Measurements from ENCODE around the gene FAM222B. TPM values are rescaled to one million over a fixed set of nuclear protein-coding genes. Genes with fewer than 3 reads are reported as not detected.

The FAM222B gene
- total and polyA plus RNA-seq, 12 donors = 4.9 to 18.3 (median 13.4) TPM

DNA sequence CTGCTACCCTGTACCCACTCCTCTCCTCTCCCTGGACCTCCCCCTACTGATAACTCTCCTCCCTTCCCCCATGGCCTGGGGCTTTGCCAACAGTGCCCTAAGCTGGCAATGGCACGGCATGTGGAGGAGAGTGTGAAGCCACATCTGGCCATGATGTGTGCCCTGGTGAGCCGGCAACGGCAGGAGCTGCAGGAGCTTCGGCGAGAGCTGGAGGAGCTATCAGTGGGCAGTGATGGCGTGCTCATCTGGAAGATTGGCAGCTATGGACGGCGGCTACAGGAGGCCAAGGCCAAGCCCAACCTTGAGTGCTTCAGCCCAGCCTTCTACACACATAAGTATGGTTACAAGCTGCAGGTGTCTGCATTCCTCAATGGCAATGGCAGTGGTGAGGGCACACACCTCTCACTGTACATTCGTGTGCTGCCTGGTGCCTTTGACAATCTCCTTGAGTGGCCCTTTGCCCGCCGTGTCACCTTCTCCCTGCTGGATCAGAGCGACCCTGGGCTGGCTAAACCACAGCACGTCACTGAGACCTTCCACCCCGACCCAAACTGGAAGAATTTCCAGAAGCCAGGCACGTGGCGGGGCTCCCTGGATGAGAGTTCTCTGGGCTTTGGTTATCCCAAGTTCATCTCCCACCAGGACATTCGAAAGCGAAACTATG, 93.6 kb downstream of the FAM222B start:
- intact Hi-C loops (cut with DNase I) = no loop called here
- H3K27me3 ChIP-seq = no peaks in the 10 kb centered on the region
- H3K4me1 ChIP-seq (replicated peaks in 1 of 2) = peaks cover 37 to 49% of the 10 kb centered on the region in 2 donors
- H3K36me3 ChIP-seq (replicated peaks in 1 of 2) = peaks cover 0 to 25% of the 10 kb centered on the region in 2 donors
- H3K4me3 ChIP-seq = no peak overlapping the region
- no peaks in the 10 kb centered on the region for H3K9me3 ChIP-seq (replicated peaks in 1 of 3)
- TF ChIP-seq POLR2A (IDR thresholded peaks at IDR 0.05) = no peak
- TF ChIP-seq, protein P1, sequence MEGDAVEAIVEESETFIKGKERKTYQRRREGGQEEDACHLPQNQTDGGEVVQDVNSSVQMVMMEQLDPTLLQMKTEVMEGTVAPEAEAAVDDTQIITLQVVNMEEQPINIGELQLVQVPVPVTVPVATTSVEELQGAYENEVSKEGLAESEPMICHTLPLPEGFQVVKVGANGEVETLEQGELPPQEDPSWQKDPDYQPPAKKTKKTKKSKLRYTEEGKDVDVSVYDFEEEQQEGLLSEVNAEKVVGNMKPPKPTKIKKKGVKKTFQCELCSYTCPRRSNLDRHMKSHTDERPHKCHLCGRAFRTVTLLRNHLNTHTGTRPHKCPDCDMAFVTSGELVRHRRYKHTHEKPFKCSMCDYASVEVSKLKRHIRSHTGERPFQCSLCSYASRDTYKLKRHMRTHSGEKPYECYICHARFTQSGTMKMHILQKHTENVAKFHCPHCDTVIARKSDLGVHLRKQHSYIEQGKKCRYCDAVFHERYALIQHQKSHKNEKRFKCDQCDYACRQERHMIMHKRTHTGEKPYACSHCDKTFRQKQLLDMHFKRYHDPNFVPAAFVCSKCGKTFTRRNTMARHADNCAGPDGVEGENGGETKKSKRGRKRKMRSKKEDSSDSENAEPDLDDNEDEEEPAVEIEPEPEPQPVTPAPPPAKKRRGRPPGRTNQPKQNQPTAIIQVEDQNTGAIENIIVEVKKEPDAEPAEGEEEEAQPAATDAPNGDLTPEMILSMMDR (IDR thresholded peaks at IDR 0.05) = no peak
- peak overlapping the region in 3 of 5 donors; percentile 4 to 98 (median 8) for H3K27ac ChIP-seq
- WGBS, 4 donors = 46 to 62% (median 54%) methylated on average over 8 to 18 of the region's 18 CpGs
- DNase-seq = peak in 1 of 7 donors; percentile 28

DNA sequence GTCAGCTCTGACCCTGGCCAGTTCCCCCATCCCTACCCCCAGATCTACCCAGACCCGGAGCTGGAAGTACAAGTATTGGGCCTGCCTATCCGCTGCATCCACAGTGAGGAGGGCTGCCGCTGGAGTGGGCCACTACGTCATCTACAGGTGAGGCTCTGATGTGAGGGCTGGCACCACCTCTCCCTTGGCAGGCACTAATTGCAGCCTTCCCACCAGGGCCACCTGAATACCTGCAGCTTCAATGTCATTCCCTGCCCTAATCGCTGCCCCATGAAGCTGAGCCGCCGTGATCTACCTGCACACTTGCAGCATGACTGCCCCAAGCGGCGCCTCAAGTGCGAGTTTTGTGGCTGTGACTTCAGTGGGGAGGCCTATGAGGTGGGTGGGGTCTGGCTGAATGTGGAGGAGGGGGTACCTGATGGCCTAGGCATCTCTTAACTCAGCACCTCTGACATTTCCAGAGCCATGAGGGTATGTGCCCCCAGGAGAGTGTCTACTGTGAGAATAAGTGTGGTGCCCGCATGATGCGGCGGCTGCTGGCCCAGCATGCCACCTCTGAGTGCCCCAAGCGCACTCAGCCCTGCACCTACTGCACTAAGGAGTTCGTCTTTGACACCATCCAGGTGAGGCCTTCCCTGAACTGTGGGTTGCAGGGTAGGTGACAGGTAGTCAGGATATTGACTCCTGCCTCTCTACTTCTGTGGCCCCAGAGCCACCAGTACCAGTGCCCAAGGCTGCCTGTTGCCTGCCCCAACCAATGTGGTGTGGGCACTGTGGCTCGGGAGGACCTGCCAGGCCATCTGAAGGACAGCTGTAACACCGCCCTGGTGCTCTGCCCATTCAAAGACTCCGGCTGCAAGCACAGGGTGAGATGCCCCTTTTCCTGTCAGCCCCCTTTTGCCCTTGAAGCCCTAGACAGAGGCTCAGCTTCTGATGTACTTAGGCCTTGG, 94.5 kb downstream of the FAM222B start:
- no peaks in the 10 kb centered on the region for H3K9me3 ChIP-seq (replicated peaks in 1 of 3)
- H3K27ac ChIP-seq = peak overlapping the region in 2 of 5 donors; percentile 8 to 98
- H3K36me3 ChIP-seq (replicated peaks in 1 of 2) = peaks cover 0 to 25% of the 10 kb centered on the region in 2 donors
- intact Hi-C loops (cut with DNase I) = loop anchor here in 1 of 2 donors (2.0 kb wide), 1 partner anchor 19 kb away; the partner anchor contains the start of gene NEK8
- no peaks in the 10 kb centered on the region for H3K27me3 ChIP-seq
- peaks cover 43 to 54% of the 10 kb centered on the region in 2 donors for H3K4me1 ChIP-seq (replicated peaks in 1 of 2)
- peak in 2 of 7 donors; percentile 24 to 25 for DNase-seq
- WGBS, 4 donors = 76 to 87% (median 84%) methylated on average over 3 to 18 of the region's 18 CpGs
- no peak for TF ChIP-seq POLR2A (IDR thresholded peaks at IDR 0.05)
- TF ChIP-seq, protein P1 (IDR thresholded peaks at IDR 0.05) = no peak
- no peak overlapping the region for H3K4me3 ChIP-seq

DNA sequence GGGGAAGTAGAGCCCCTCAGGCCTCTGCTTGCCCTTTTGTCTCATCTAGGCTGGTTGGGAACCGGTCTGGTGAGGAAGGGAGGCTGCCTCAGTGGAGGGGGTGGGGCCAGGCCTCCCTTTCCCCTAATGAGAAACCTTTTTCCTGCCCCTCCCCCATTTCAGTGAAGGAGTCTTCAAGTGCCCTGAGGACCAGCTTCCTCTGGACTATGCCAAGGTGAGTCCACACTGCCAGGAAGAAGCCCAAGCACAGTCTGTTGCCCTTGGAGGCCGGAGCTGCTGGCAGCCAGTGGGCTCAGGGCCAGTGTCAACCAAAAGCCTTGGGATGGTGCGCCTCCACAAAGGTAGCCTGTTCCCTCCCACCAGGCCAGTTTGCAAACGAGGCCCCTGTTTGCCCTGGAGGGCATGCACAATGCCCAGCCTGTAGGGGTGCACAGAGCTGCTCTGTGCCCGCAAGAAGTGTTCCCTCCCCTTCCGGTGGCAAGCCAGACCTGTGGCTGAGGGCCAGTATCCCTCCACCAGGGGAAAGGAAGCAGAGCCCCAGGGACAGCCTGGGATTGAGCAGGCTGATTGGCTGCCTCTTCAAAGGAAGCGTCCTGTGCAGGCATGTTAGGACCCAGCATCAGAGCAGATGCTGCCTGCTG, 95.4 kb downstream of the FAM222B start:
- peak overlapping the region in 4 of 5 donors; percentile 79 to 98 (median 90) for H3K27ac ChIP-seq
- intact Hi-C loops (cut with DNase I) = loop anchor here in 1 of 2 donors (2.0 kb wide), 1 partner anchor 18 kb away; the partner anchor contains the start of gene NEK8
- TF ChIP-seq POLR2A (IDR thresholded peaks at IDR 0.05) = no peak
- TF ChIP-seq, protein P1 (IDR thresholded peaks at IDR 0.05) = peak in 1 of 6 experiments; percentile 21
- H3K4me1 ChIP-seq (replicated peaks in 1 of 2) = peaks cover 47 to 57% of the 10 kb centered on the region in 2 donors
- no peaks in the 10 kb centered on the region for H3K9me3 ChIP-seq (replicated peaks in 1 of 3)
- WGBS, 4 donors = 23 to 34% (median 26%) methylated on average over 4 to 7 of the region's 7 CpGs; no CpG with 5 or more reads in 1 of the 4 donors
- H3K36me3 ChIP-seq (replicated peaks in 1 of 2) = peaks cover 0 to 25% of the 10 kb centered on the region in 2 donors
- peak in 5 of 7 donors; percentile 53 to 74 (median 68) for DNase-seq
- H3K27me3 ChIP-seq = no peaks in the 10 kb centered on the region
- no peak overlapping the region for H3K4me3 ChIP-seq
